ENCODE results near the gene PKIG.
"Not testable (repeated sequence)": the region's sequence is repeated elsewhere in the genome, so short reads cannot be mapped to it uniquely, and the experiment has no call there.

Gene PKIG

DNA sequence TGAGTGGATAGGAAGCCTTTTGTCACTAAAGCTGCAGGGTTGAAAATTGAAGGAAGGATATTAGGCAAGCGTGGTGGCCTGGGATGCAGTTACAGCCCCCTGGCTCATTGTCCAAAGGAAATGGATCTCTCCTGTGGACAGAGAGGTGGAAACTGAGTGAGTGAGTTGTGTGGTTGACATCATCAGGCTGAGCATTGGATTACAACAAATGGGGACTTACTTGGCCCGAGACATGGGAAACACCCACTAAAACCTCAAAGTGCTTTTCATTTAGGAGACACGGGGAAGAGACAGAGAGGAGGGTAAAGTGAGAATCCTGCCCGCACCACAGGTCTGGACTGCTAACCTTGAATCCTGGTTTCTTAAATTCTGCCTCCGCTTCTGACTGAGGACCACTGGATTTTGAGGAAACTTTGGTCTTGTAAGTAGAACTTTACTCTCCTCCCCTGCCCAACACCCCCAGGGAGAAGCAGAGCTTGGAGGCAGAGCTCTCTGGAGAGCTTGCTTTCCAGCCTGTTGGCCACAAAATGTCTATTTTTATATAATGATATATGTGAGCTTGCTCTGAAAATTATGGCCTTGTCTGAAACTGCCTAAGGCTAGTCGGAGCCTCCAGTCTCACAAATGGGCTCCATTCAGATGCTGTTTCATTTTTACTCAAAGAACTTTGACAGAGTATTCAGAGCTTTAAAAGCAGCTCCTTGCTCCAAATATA, at the start of gene PKIG:
Gene PKIG (plus strand): TSS at position 269 of the 715 bp plus-strand sequence. CDS start 31,978 bp downstream, outside the sequence.
- FAIRE-seq (no peak), DNase-seq (ENCODE audit: low spot score) (no peak)

- DNase-seq (ENCODE audit: low spot score) (no peak), FAIRE-seq (no peak)
Measured at GRCh38 chr20:44532981-44533331, 49.4 kb upstream of the PKIG start.

GRCh38 chr20:44533928-44534327, 48.5 kb upstream of the PKIG start:
- no peak for DNase-seq (ENCODE audit: low spot score)

DNA sequence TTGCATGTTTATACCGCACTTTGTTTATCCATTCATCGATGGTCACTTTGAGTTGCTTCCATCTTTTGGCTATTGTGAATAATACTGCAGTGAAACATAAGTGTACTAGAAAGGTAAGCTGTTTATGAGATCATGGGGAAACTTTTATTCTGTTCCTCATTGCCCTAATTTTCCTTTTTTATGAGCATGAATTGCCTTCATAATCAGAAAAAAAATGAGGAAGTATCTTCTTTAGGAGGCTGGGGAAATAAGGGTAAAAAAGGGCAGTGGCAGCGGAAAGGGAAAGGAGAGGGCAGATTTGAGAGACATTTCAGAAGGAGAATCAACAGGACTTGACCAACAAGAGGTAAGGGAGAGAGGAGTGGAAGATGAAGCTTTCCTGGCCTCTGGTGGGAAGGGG, 46.2 kb upstream of the PKIG start:
- no peak for DNase-seq (ENCODE audit: low spot score)
- no peak for FAIRE-seq

More at GRCh38 chr20:44533928-44534327, 48.5 kb upstream of the PKIG start:
- FAIRE-seq = no peak

GRCh38 chr20:44537993-44538392, 44.4 kb upstream of the PKIG start:
- FAIRE-seq (no peak), DNase-seq (ENCODE audit: low spot score) (no peak)

DNA sequence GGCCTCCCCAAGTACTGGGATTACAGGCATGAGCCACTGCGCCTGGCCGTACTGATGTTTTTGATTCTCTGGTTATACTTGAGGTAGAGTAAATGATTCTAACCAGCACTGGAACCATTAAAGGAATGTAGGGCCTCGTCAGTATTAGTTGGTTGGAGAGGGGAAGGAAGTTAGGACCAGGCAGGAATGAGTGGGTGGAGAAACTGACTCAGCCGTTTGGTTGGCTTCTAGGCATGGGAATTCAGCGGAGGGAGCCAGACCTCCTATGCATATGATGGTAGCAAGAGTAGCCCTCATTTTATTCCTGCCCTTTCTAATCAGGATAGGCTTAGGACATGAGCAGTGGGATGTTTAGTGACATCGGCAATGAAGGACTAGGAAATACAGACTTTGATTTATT, 41.5 kb upstream of the PKIG start:
- no peak for FAIRE-seq
- DNase-seq (ENCODE audit: low spot score) = peak; percentile 66

DNA sequence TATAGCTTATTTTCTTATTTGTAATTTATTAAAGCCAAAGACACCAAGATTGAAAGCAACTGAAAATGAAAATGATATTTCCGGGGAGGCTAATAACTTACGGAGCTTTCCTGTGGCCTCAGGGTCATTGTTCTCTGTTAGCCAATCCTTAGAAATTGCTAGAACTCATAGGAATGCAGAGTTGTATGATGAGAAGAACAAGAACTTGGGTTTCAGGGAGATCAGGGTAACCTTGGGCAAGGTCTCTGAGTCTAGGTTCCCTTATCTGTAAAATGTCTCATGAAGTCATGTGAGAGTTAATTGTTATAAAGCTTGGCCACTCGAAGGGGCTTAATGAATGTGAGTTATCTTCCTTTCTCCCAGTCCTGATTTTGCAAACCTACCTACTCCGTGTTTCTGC, 40.4 kb upstream of the PKIG start:
- no peak for FAIRE-seq

DNA sequence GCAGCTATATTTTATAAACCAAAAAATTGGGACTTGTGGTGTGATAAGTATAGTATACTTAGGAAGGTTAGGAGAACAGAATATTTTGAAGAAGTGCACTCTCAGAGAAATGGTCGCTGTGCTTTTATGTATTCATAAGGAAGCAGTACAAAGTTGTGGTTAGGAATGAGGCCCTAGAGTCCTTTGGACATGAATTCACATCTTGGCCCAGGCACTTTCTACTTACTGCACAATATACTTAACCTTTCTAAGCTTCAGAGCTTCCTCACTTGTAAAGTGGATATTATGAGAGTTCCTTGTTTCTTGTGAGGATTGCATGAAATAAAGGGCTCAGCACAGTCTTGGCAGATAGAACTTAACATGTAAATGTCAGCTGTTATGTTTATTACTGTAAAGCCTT, 39.5 kb upstream of the PKIG start:
- no peak for DNase-seq (ENCODE audit: low spot score)

More for the DNA sequence above, 40.4 kb upstream of the PKIG start:
- no peak for DNase-seq (ENCODE audit: low spot score)

DNA sequence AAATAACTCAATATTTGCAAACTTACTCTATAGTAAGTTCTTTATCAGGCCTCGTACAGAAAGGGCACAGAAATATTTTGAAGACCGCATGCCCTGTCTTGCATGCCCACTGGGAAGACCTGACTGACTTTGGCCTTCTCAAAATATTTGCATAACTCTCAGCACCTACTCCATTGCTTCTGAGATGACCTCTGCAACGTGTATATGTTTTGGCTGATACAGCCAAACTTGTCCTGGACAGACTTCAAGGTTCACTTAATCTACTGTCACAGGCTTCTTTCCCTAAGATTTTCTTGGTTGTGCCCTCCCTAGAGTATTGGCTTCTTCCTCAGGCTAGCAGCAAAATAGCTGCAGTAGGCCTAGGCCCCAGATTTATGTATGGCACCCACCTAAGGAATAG, 39.0 kb upstream of the PKIG start:
- FAIRE-seq (no peak), DNase-seq (ENCODE audit: low spot score) (no peak)

More for the DNA sequence above, 39.5 kb upstream of the PKIG start:
- FAIRE-seq = no peak

DNA sequence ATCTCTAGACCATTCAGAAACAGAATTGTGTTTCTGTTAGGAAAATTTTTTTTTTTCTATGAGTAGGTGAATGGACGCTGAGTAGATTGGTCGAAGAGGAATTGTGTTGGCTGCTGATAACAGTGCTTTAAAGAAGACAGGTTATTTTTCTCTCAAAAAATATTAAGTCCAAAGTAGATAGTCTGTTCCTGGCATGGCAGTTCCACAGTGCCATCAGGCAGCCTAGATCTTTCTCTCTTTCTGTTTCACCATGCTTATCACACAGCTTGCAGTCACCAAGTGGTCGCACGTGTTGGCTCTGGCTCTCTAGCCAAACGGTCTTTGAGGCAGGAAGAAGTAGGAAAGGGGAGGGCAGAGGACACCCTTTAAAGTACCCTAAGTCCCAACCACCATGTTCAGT, 38.1 kb upstream of the PKIG start:
- no peak for DNase-seq (ENCODE audit: low spot score)
- FAIRE-seq = no peak

GRCh38 chr20:44547419-44547818, 35.0 kb upstream of the PKIG start:
- no peak for FAIRE-seq

DNA sequence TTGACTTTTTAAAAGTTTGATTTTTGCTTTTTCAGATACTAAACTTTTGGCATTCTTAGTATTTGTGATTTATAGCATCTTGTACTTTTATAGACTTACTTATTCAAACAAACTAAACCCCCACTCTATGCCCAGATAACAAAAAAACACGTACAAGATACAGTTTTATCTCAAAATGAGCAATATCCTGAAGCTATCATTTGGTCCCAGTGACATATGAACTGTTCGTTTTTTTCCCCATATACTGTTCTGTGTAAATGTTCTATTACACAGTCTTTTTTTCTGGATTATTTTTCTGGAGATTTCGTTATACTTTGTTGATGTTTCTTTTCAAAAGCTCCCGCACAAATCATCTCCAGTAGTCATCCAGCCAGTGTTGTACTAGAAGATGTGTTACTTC, 33.3 kb upstream of the PKIG start:
- no peak for FAIRE-seq

More at GRCh38 chr20:44547419-44547818, 35.0 kb upstream of the PKIG start:
- DNase-seq (ENCODE audit: low spot score) = no peak

GRCh38 chr20:44552050-44552449, 30.3 kb upstream of the PKIG start:
- FAIRE-seq = peak; percentile 27
- DNase-seq (ENCODE audit: low spot score) = no peak

More for the DNA sequence above, 33.3 kb upstream of the PKIG start:
- no peak for DNase-seq (ENCODE audit: low spot score)

DNA sequence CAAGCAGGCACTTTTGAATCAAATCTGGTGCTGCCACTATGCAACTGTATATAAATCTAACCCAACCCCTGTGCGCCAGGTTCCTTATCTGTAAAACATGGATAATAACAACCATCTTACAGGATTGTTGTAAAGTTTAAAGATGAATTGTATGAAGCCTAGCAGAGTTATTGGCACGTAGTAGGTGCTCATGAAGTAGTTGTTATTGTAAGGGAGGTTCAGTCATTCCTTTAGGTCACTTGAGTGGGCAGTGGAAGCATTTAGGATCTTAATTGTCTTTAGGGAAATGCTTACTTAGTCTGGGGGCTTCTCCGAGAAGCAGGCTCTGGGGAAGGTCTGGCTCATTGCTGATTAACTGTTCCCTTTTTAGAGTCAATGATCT, 29.8 kb upstream of the PKIG start:
- DNase-seq (ENCODE audit: low spot score) = no peak
- FAIRE-seq = peak; percentile 5

- FAIRE-seq (peak; percentile 52), DNase-seq (ENCODE audit: low spot score) (peak; percentile 69)
Measured at GRCh38 chr20:44552950-44553908, 29.1 kb upstream of the PKIG start.

GRCh38 chr20:44559302-44559701, 23.1 kb upstream of the PKIG start:
- DNase-seq (ENCODE audit: low spot score) (no peak), FAIRE-seq (no peak)

GRCh38 chr20:44560229-44560628, 22.1 kb upstream of the PKIG start:
- no peak for FAIRE-seq
- no peak for DNase-seq (ENCODE audit: low spot score)

DNA sequence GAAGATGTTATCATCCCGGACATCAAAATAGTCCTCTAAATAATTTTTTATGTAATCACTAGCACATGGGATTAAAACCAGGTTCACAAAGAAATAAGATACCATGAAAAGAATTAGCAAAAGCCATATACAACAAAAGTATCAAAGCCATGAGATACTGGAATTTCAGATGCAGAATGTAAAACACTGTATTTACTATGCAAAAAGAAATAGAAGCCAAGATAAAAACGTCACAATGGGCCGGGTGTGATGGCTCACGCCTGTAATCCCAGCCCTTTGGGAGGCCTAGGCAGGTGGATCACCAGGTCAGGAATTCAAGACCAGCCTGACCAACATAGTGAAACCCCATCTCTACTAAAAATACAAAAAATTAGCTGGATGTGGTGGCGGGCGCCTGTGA, 21.6 kb upstream of the PKIG start:
- not testable (repeated sequence) for FAIRE-seq; DNase-seq (ENCODE audit: low spot score)

- DNase-seq (ENCODE audit: low spot score) = no peak
- FAIRE-seq = no peak
Measured at GRCh38 chr20:44561876-44562275, 20.5 kb upstream of the PKIG start.

DNA sequence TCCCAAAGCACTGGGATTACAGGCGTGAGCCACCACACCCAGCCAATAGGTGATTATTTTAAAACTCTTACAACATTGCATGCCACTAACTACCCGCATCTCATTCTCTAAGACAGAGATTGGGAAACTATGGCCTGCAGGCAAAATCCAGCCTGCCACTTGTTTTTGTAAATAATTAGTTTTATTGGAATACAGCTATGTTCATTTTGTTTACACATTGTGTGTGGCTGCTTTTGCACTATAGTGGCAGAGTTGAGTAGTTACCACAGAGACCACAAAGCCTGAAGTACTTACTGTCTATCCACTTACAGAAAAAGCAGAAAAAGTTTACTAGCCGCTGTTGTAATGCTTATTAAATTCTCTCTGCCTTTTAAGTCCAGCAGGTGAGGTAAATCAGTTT, 16.4 kb upstream of the PKIG start:
- FAIRE-seq = no peak

DNA sequence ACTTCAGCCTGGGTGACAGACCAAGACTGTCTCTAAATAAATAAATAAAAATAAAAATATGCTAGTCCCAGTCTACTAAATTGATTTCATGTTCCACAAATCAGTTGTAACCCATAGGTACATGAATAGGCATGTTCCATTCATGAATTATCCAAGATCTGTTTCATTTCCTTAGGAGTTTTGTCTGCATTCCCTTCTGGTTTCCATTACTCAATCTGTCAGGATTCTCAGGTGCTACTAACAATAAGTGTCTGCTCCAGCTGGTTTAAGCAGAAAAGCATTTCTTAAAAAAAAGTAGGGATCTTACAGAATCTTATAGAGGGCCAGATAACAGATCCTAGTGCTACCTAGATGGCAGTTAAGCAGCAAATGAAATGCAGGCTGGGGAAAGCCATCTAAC, 15.6 kb upstream of the PKIG start:
- DNase-seq (ENCODE audit: low spot score) (no peak), FAIRE-seq (no peak)

More for the DNA sequence above, 16.4 kb upstream of the PKIG start:
- DNase-seq (ENCODE audit: low spot score) = no peak

DNA sequence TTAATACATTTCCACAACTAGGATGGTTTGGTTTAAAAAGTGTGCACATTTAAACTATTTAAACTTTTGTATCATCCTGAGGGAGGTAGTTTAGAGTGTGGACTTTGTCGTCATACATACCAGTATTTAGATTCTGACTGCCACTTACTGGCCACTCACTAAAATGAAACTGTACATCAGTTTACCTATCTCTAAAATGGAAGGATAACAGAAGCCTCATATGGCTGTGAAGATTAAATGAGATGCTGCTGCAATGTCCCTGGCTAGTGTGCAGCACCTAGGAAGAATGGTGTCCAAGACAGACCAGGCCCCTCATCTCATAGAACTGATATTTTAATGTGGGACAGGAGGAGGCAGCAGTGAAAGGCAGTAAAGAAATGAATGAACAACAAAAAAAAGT, 12.0 kb upstream of the PKIG start:
- FAIRE-seq (no peak), DNase-seq (ENCODE audit: low spot score) (no peak)
